Fibroblast of skin of scalp (primary cell): ENCODE data around the gene MDC1.
A peak's percentile ranks its signal among the peaks of the same experiment; 100 is the strongest.

Source experiments
- DNase-seq: peaks from one replicate; pipeline ENCODE4 v3.0.0-alpha.2; 2013

The MDC1 gene

DNA sequence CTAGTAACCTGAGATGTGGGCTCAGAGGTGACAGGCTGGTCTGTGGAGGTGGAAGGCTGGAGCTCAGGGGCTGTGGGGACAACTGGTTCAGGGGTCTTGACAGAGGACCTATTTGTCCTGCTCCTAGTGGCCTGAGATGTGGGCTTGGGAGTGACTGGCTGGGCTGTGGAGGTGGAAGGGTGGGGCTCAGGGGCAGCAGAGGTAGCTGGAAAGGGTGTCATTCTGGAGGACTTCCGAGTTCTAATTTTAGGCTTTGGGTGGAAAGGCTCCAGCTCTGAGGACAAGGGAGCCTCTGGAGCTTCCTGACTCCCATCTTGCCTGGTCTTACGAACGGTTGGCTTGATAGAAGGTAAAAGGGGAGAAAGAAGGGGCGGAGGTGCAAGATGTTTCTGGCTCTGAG is 11.5 kb downstream of the MDC1 start:
- DNase-seq: no peak

DNA sequence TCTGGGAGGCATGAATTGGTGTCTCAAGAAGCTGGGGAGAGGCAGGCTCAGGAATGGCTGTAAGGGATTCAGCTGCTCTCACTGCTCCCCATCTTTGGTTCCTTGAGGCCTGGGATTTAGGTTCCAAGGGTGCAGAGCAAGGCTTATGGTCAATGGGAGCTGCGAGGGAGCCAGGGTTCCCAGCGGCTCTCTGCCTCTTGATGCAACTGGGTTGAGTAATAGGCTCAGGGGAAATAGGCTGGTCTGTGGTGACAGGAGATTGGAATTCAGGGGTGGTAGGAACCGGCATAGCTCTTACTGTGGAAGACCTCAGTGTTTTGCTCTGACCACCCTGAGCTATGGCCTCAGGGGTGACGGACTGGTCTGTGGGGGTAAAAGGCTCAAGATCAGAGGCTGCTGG is 13.3 kb downstream of the MDC1 start:
- DNase-seq: no peak

DNA sequence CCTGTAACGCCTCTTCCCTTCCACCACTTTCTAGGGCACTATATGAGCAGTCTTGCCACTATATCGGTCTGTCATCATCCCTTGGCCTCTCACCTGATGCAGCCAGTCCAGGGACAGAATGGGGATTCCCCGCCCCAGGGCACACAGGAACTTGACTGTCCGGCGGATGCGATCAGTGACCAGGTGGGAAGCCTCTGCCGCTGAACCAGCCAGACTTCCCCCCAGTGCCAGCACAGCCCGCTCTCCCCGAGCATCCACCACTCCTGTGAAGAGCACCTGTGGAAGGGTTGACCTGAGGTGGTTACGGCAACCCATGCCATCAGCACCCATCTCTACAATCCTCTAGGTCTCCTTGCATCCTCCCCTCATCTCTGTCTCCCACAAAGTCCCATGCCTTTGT is 14.1 kb downstream of the MDC1 start:
- DNase-seq: no peak

DNA sequence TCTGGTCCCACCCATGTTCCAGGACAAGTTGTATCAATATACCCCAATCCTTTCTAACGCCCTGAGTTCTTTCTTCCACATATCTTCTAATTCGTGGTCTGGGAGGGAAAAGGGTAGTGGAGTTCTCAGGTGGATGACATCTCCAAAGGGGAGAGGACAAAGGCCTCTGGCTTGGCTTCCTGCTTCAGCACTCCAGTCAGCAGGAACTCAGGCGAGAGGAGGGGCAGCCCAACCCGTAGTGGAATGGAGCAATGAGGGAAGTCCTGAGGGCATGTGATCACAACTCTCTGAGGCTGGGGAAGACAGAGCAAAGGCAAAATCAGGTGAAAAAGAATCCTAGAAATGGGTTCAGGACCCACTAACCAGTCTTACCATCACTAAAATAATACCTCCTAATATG is 16.7 kb downstream of the MDC1 start:
- no peak for DNase-seq

DNA sequence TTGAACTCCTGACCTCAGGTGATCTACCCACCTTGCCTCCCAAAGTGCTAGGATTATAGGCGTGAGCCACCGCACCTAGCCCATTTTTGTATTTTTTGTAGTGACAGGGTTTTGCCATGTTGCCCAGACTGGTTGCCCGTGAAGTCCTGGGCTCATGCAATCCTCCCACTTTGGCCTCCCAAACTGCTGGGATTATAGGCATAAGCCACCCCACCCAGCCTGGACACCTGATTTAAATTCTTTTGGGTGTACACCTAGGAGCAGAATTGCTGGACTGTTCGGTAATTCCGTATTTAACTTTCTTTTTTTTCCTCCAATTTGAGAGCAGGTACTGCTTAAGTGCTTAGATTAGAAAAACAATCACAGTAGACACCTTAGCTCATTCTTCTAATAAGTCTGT is 20.6 kb downstream of the MDC1 start:
- no peak for DNase-seq

DNA sequence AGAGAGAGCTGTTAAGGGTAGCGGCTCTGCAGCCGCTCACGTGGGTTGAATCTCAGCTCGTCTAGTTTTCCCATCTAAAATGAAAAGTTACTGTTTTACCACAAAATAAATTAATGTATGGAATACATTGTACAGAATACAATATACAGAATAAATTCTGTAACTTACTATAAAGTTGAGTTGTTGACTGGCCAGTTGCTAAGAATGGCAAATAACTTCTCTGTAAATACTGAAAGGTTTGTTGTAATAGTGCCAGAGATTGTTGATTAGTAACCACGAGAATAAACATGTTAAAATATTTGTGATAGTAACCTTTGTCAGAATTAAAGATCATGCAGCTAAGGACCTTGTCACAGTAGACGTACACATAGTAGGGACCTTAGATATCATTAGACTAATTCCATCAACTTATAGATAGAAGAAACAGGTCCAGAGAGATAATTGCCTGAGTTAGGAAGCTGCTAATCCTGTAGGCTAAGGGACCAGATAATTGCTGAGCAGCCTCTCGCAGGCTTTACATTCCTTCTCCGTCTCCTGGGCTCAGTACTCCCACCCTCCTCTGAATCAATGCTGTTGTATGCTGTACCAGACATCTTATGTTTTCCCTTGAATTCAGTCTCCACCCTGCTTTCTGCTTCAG is 25.8 kb downstream of the MDC1 start:
- peak; percentile 29 for DNase-seq

DNA sequence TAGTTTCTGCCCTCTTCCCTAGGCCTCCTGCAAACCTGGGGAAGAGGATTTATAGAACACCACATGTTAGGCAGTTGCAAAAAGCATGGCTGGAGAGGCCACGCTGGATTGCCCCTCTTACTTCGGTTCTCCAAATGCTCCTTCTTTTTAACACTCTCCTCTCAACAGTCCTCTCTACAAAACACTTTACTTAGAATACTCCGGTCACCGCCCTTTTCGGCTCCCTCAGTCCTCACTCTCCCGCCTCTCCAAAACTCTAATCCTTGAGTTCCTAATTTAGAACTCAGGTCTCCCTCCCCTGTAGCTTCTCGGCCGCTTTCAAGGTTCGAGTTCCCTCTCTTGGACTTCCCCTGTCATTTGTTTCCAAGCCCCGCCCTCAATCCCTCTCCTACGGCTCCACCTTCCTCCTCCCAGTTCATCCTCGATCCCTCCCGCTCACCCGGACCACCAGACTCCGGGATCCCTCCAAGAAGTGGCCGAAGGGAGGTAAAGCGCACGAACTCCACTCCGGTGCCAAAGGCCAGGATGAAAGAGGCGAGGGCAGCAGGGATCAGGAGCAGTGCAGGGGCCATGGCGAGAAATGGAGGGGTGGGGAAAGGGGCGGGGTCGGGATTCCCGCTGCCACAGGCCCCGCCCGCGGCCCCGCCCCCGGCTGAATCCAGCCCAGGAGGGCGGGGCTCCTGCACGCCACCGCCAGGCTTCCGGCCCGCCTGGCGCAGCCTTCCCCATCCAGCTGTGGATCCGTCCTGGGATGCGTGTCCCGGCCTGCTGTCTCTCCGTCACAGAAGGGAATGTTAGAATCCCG is 26.5 kb downstream of the MDC1 start, which contains the start of gene NRM:
Gene NRM (minus strand): TSS at position 582 of the 805 bp plus-strand sequence. CDS start 10 bp downstream, at position 572.
- DNase-seq: peak; percentile 89

DNA sequence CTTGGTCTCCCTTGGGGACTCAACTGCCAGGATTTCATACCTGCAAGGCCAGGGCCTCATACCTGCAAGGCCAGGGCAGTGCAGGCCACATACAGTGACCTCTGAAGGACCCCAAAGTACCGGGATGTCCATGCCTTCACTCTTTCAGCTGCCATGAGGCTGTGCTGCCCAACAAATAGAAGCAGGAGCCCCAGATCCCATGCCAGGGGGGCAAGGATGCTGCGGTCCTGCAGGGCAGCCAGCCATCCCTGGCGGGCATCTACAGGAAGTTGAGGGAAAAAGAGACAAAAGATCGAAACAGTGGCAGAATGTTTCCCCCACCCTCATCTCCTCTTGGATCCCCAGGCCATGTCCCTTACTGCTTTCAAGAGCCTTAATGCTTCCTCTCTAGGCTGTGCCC is 27.1 kb downstream of the MDC1 start:
- DNase-seq: no peak

DNA sequence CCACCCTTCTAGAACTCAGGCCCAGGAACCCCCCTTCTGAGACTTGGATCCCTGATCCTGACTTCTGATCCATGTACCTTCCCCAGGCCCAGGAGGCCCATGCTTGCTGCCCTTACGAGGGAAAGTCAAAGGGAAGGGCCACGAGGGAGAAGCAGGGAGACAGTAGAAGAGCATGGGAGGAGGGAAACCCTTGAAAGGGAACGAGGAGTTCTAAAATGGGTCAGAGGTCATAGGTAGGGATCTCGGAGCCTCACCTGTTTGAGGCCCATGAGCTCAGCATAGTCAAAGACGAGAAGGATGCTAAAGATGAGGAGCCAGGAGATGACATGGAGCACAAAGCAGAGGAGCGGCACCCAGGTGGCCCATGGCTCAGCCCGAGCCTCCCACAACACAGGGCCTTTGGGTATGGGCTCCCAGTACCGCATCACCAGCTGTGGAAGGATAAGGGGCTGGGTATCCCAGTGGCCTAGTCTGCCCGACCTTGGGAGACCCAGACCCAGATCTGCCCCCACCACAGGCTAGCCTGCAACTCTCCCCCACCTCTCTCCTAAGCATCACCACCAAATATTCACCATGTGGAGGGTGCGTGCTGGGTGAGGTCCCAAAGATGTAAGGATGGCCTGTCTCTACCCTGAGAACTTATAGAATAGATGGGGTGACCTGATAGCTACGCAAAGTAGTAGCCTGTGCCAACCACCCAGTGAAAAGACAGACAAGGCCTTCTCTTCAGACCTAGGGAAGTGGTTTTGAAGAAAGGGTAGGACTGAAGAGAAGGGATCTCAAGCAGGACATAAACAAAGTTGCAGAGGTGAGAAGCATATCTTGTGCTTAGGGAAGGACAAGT is 27.8 kb downstream of the MDC1 start:
- no peak for DNase-seq

DNA sequence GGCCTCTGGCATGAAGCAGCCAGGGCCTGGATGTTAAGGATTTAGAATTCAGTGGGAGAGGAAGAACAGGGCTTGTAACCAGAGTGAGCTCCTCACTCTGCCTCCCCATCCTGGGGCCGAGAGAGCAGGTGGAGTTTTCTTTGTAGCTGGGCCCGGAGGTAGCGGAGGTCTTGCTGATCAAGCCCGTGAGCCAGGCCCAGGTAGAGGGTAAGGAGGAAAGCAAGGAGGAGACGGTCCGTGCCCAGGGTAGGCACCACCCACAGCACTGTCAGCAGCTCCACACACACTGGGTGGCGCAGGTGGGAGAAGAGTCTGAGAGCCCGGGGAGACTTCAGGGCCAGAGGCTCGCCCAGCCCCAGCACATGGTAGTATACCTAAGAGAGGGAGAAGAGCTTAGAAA is 28.5 kb downstream of the MDC1 start:
- no peak for DNase-seq

DNA sequence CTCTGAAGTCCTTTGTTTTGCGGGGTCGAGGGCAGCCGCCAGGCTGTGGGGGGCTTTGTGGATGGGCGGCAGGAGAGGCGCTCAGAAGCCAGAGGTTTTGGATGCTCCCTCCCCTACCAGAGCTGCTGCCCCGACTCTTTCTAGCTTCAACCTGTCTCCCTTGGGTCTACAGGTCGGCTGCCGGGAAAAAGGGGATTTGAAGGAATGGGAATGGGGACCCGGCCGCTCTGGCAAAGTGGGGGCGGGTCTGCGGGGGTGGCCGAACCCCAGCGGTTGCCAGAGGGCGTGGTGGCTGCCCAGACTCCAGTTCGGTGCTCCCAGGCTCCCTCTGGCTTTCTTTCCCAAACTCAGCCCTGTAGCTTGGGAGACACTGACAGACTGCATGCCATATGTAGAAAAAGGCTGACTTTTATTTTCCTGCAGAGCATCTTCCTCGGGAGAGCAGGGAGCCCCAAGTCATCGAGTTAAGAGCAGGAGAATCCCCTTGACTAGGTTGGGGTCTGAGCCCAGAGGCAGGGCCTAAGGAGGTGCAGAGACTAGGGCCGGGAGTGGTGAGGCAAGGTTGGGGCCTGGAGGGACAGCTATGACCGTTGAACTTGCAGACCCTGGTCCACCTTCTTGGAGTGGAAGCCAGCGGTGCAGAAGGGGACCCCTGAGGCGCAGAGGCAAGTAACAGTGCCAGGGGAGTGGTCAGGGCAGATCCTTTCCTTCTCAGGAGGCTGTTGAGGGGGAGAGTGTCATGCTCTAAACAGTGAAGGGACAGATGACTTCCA is 29.2 kb downstream of the MDC1 start:
- DNase-seq: peak; percentile 60

DNA sequence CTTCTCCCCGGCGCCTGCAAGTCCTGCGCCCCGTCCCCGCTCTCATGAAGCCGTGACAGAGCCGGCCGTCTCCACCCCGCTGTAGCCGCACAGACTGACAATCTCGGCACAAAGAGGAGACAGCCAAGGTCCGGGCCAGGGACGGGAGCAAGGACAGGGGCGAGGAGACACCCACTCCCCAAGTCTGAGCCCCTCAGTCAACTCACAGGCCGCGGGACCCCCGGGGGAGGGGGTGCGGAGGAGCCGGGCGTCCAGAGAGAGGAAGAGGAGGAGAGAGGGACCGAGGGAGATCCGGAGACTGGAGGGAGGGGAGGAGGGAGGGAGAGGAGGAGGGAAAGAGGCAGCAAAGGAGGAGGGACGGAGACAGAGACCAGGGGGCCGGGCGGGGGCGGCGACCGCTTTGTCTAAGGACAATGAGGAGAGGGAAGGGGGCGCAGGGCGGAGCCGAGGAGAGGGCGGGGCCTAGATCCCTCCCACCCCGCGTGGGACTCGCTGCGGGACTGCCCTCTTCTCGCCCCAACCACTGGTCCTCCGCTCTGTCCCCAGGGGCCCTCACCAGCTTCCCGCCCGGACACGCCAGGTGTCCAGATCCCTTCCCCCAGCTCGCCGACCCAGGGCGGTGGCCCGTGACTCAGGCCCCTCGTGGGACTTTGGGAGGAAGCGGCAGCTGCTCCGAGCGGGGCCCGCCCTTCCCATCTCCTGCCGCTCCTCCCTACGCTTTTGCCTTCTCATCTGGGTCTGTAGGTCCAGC is 30.0 kb downstream of the MDC1 start:
- DNase-seq: peak; percentile 98

DNA sequence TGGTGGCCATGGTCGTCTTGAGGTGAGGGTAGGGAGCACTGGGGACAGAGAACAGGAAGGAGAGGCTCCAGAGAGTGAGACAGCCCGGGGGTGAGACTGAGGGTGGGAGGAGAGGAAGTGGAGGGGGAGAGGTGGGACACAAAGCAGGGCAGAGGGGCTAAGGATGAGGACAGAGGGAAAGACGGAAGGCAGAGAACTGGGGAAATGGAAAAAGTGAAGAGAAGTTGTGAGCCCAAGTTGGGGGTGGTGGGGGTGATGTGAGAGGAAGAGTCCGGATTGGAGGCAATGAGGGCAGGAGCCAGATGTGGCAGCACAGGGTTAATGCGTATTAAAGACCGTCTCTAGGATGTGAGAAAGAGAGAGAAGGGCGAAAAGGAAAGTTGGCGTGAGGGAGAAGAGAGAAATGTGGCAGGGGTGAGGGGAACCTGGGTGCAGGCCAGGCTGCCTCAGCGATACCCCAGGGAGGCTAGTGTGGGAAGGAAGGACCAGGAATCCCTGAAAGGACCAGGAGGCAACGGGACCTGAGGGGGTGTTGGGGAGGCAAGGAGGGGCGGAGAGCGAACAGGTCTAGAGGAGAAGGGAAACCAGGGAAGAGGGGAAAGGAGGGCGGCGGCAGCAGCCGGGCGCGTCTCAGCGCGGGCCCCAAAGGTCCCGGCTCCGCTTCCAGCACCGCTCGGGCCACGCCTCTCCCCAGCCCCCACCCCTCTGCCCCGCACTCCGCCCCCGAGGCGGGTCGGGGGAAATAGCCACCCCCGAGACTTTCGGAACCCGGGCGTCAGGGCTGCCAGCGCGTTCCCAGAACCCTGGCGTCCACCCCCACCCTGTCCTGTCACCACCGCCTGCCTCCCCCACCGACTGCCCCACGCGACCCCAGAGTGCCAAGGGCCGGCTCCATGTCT is 30.8 kb downstream of the MDC1 start, which contains the start of gene PPP1R18:
Gene PPP1R18 (minus strand): TSS at position 637 of the 899 bp plus-strand sequence. CDS start 627 bp downstream, at position 10.
- peak; percentile 81 for DNase-seq

DNA sequence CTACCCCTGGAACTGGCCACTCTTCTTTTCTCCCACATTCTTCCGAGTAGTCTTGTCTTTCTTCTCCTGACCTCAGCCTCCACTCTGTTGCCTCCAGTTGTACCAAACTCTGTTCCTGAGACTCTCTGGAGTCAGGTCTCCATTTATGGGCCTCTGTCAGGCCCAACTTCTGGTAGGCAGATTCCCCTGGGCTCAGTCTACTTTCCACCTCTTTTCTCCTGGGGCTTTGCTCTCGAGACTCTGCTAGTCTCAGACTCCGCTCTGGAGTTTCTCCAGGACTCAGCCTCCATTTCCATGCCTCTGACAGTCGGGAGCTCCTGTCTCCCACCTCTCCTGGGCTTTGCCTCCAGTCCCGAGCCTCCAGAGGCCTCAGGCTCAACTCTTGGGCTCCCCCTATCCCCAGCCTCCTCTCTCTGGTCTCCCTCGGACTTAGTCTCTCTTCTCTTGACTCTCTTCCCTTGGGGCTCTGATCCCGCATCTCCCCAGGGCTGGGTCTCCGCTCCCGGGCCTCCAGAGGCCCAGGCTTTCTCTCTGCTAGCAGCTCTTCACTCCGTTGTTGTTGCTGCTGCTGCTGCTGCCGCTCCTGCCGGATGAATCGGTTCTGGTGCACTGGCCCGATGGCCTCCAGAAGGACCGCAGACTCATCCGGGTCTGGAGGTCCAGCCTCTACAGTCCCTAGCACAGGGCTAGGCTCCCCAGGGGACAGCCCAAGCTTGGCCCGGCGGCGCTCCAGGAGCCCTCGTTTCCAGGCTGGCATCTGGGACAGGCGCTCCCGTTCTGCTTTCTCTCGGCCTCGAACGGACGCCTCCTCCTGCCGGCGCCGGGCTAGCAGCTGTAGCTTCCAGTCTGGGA is 31.7 kb downstream of the MDC1 start:
- DNase-seq: peak; percentile 35

DNA sequence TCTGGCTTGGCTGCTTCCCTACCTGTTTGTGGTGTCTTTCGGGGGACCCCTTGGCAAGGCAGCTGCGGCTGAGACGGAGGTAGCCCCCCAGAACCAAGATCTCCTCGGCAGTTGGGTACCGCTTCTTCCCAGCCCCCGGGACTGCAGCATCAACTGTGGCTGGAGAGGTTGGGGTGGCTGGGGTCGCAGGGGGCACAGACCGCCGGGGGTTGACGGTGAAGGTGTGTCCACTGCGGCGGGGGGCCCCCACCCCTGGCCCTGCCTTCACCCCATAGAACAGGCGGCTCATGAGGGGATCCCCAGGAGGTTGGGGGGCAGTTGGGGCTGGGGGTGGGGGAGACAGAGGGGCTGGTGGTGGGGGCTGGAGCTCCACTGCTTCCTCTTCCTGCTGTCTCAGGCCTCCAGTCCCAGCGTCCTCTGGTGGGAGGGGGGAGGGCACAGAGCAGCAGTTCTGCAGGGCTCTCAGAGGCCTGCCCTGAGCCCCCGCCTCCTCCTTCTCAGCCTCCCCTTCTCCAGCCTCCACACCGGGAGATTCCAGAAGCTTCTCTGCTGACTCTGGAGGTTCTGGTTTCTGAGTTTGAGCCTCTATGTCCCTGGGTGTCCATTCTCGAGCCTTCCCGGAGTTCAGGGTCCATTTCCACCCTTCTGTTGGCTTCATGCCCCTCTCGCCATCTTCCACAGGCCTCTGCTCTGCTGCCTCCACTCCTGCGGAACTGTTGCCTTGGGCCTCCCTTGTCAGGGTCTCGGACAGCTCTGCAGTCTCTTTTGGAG is 32.5 kb downstream of the MDC1 start:
- peak; percentile 67 for DNase-seq

DNA sequence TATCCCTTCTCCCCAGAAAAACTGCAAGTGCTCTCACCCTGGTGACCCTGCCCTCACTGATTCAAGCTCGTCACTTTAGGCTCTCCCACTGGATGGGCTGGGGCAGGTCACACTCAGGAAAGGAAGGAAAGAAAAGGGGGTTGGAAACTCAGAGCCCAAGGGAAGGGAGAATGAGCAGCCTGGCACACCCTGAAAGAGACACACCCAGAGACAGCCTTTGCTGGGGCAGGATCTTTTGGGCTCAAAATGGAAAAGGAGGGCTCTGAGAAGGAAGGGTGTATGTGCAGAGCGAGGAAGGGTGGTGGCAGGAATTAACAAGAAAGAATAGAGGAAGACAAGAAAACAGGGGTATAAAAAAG is 33.1 kb downstream of the MDC1 start:
- no peak for DNase-seq

DNA sequence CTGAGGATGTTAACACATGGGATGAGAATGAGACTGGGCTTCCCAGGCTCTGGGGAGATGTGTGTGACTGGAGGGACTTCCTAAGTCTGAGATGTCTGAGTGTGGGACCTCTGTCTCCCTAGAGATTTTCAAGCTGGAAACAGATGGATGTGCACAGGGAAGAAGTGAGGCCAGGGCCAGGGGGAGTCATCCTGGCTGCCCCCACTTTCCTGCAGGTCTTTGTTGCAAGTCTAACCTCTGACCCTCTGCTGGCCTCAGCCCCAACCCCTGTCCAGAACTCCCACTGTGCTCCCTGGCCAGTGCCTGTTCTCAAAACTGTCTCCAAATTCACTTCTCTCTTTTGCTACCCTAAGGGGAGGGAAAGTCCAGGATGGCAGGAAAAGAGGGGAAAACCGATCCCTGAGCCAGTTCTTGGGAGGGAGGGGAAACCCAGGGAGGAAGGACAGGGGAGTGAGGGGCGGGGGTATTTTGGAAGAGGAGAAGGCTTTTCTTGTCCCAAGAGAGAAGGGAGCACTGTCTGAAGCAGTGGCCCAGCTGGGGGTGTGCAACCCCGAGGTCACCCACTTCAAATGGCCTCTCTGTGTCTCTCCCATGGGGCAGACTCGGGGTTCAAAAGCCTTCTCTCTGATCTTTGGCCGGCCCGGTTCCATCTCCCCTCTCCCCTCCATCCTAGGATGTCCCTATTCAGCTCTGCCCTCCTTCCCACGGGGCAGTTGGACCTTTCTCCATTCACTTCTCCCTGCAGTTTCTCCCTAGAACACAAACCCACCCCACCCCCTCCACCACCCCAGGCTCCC is 33.7 kb downstream of the MDC1 start:
- DNase-seq: no peak
